GM12878 (cell line): ENCODE data around the gene CIAPIN1. TPM values are rescaled to one million over a fixed set of nuclear protein-coding genes. Genes with fewer than 3 reads are reported as not detected.

Source experiments
- ATAC-seq: fragments of 200-7000 bp; cut with Tn5 transposase; 3 replicates; pipeline ENCODE4 v1.9.1; 2020; ENCODE audit warnings: mild to moderate bottlenecking, moderate library complexity
- BruUV-seq: library from RNA; stranded (reverse); fragments of 400-500 nt; replicated peaks from 2 replicates; lab custom pipeline; 2021; lab: Mats Ljungman, UMichigan
- CTCF ChIA-PET: fragments of 300-600 bp; sonication (Branson Sonifier 250); formaldehyde crosslinking; extraction: SDS; loops from one replicate; lab custom pipeline; 2021; ENCODE audit warnings: inconsistent platforms; lab: Yijun Ruan, JAX
- POLR2A ChIA-PET: fragments of 350-600 bp; formaldehyde crosslinking; extraction: SDS; loops from one replicate; lab custom pipeline; 2021; ENCODE audit warnings: inconsistent platforms; lab: Charles Lee
- RAD21 ChIA-PET: fragments of 300-600 bp; sonication (Branson Sonifier 250); formaldehyde crosslinking; loops from one replicate; lab custom pipeline; 2023; ENCODE audit warnings: antibody characterized with exemption; ENCODE audit not compliant: unreplicated experiment; lab: Charles Lee
- SMC1A ChIA-PET: fragments of 300-600 bp; sonication (Branson Sonifier 250); formaldehyde crosslinking; loops from one replicate; lab custom pipeline; 2023; ENCODE audit not compliant: unreplicated experiment, uncharacterized antibody; lab: Charles Lee
- DNase-seq: peaks from one replicate; pipeline ENCODE4 v3.0.0-alpha.2; 2011; ENCODE audit warnings: low read depth, low spot score
- FAIRE-seq: peaks from 3 replicates; lab custom pipeline; 2011; peaks lifted over from hg19 to GRCh38; lab: Jason Lieb, UNC
- H2AFZ ChIP-seq: 2 replicates; pipeline ENCODE4 v1.6.0; 2011; ENCODE audit warnings: low read depth, low read length, control low read depth; ENCODE audit not compliant: control insufficient read depth
- H3K27ac ChIP-seq: 2 replicates; pipeline ENCODE4 v1.5.1; 2011; ENCODE audit warnings: control low read depth; ENCODE audit not compliant: control insufficient read depth, insufficient read depth
- H3K27me3 ChIP-seq, 2 experiments: replicated peaks in 1 of 2; 2 replicates each; pipeline versions ENCODE4 v1.6.0 to v1.6.1; 2011; ENCODE audit warnings: low read length in 1 of 2; ENCODE audit not compliant: control insufficient read depth in 2 of 2, insufficient read depth in 2 of 2
- H3K36me3 ChIP-seq, 2 experiments: 2 replicates each; pipeline ENCODE4 v1.5.1; 2011; ENCODE audit warnings: low read length in 1 of 2; ENCODE audit not compliant: control insufficient read depth in 2 of 2, insufficient read depth in 2 of 2
- H3K4me1 ChIP-seq: 2 replicates; pipeline ENCODE4 v1.6.1; 2011; ENCODE audit warnings: mild to moderate bottlenecking, low read length, moderate library complexity, mixed read lengths; ENCODE audit not compliant: control insufficient read depth, insufficient read depth
- H3K4me2 ChIP-seq: 2 replicates; pipeline ENCODE4 v1.6.0; 2011; ENCODE audit warnings: control low read depth; ENCODE audit not compliant: control insufficient read depth, insufficient read depth
- H3K4me3 ChIP-seq: fragments of 200-600 bp; sonication (generic); 2 replicates; pipeline ENCODE4 v1.5.1; 2016
- H3K79me2 ChIP-seq: 2 replicates; pipeline ENCODE4 v1.6.0; 2011; ENCODE audit warnings: low read length; ENCODE audit not compliant: control insufficient read depth, insufficient read depth
- H3K9ac ChIP-seq: 2 replicates; pipeline ENCODE4 v1.8.0; 2011; ENCODE audit warnings: low read length, control low read depth, mixed read lengths; ENCODE audit not compliant: control insufficient read depth, insufficient read depth
- H3K9me3 ChIP-seq: replicated peaks from 3 replicates; pipeline ENCODE4 v1.5.1; 2011; ENCODE audit warnings: mild to moderate bottlenecking, low read length; ENCODE audit not compliant: control insufficient read depth, insufficient read depth
- H4K20me1 ChIP-seq: 2 replicates; pipeline ENCODE4 v1.6.0; 2011; ENCODE audit not compliant: control insufficient read depth, insufficient read depth
- E2F4 ChIP-seq: IDR thresholded peaks from 2 replicates; pipeline ENCODE4 v1.6.1; 2012; ENCODE audit warnings: low read depth, low read length, improper control_type of control experiment
- ESRRA ChIP-seq: IDR thresholded peaks from 2 replicates; pipeline ENCODE4 v1.6.1; 2012; ENCODE audit warnings: mild to moderate bottlenecking, low read length, improper control_type of control experiment
- MEF2B ChIP-seq: fragments of 450-650 bp; IDR thresholded peaks from 2 replicates; pipeline ENCODE4 v1.6.1; 2018; ENCODE audit warnings: mild to moderate bottlenecking, moderate library complexity; ENCODE audit not compliant: partially characterized antibody, poor library complexity, severe bottlenecking
- NR2C2 ChIP-seq: IDR thresholded peaks from 2 replicates; pipeline ENCODE4 v1.6.1; 2011; ENCODE audit warnings: borderline replicate concordance, low read depth; ENCODE audit not compliant: control insufficient read depth, insufficient read length
- TCF3 ChIP-seq: IDR thresholded peaks from 2 replicates; pipeline ENCODE4 v1.6.1; 2012; ENCODE audit warnings: low read depth, mild to moderate bottlenecking, low read length, borderline replicate concordance; ENCODE audit not compliant: insufficient read depth
- ZNF217 ChIP-seq: fragments of 450-650 bp; IDR thresholded peaks from 2 replicates; pipeline ENCODE4 v1.6.1; 2017; ENCODE audit warnings: antibody characterized with exemption, mild to moderate bottlenecking
- WGBS: methylation state at CpG from one replicate; pipeline ENCODE4 v1.1.6; 2016; ENCODE audit warnings: low lambda C conversion rate; ENCODE audit not compliant: insufficient replicate concordance, insufficient coverage; ENCODE audit errors: missing lambda C conversion rate; 5-methylcytosine and 5-hydroxymethylcytosine counted together
- in situ Hi-C: fragments of 300-500 bp; cut with MboI; formaldehyde crosslinking; loops from 9 replicates; pipeline ENCODE4 v1.14.3; 2018; ENCODE audit warnings: mixed read lengths
- intact Hi-C: fragments of 100-400 bp; cut with micrococcal nuclease; formaldehyde crosslinking; loops from one replicate; pipeline ENCODE4 v1.14.2; 2022; ENCODE audit not compliant: unreplicated experiment
- polyA plus RNA-seq, 11 experiments: library from polyadenylated mRNA; depleted of rRNA in 4 of 11; unstranded in 6 of 11; stranded (reverse) in 5 of 11; fragments of >200 nt; fragmentation: Nextera tagmentation in 4 of 11; fragmentation: Illumina TruSeq in 1 of 11; extraction: Ambion mirVana in 4 of 11; extraction: Trizol in 1 of 11; gene quantifications; 1 replicate in 1 of 11; 2 replicates in 10 of 11; pipeline versions ENCODE4 v1.2.1 to v1.2.3, GENCODE V29; 2011 to 2016; ENCODE audit warnings: inconsistent platforms in 2 of 11, missing spikeins in 2 of 11, low read depth in 1 of 11
- total RNA-seq, 4 experiments: library from RNA; depleted of rRNA in 3 of 4; stranded (reverse); fragments of >200 nt in 3 of 4; fragmentation: Illumina TruSeq in 1 of 4; extraction: Trizol in 1 of 4; gene quantifications; 2 replicates each; pipeline versions ENCODE4 v1.2.1 to v1.2.3, GENCODE V29; 2013 to 2021
- TF ChIP-seq, protein P1 (sequence below): fragments of 450-650 bp; IDR thresholded peaks from 2 replicates; pipeline ENCODE4 v1.6.1; 2017; ENCODE audit warnings: mild to moderate bottlenecking
- TF ChIP-seq, protein P2 (sequence below): IDR thresholded peaks from 2 replicates; pipeline ENCODE4 v1.6.1; 2011; ENCODE audit warnings: mild to moderate bottlenecking, low read depth, low read length, moderate library complexity; ENCODE audit not compliant: insufficient replicate concordance
- TF ChIP-seq, protein P3 (sequence below): IDR thresholded peaks from 2 replicates; pipeline ENCODE4 v1.6.1; 2012; ENCODE audit warnings: improper control_type of control experiment, low read depth, low read length; ENCODE audit not compliant: insufficient replicate concordance

CIAPIN1 gene
- total and polyA plus RNA-seq, 10 of the 15 experiments (the other 5 are each of a cell fraction or from before 2014, with no cell fraction given) = 46.2 to 150 (median 54.3) TPM

- TF ChIP-seq E2F4 = no peak
Measured at GRCh38 chr16:57478396-57479204, 31.4 kb upstream of the CIAPIN1 start (continued).

GRCh38 chr16:57477531-57478202 is 30.5 kb upstream of the CIAPIN1 start:
- CTCF ChIA-PET = interaction anchor here (0.7 to 1.6 kb wide), 3 partner anchors 11 to 19 kb away, joined by 3 to 5 read pairs (median 4); partner anchors contain the start of gene POLR2C
- Histone ChIP-seq H3K4me2 (no peak overlapping the region), H3K4me3 (no peak overlapping the region), H4K20me1 (no peaks in the 10 kb centered on the region), H3K4me1 (peaks cover 16% of the 10 kb centered on the region), H3K9me3 (no peaks in the 10 kb centered on the region), H3K27me3 (no peaks in the 10 kb centered on the region), H3K9ac (no peak overlapping the region), H3K27ac (no peak overlapping the region), H3K79me2 (no peaks in the 10 kb centered on the region), H3K36me3 (no peaks in the 10 kb centered on the region; a peak in 1 of 4 replicates), H2AFZ (no peak overlapping the region)
- RAD21 ChIA-PET = no interaction called here
- DNase-seq = no peak
- intact Hi-C loops = no loop called here
- POLR2A ChIA-PET = no interaction called here
- FAIRE-seq = no peak
- ATAC-seq = no peak
- BruUV-seq = no TSS peak
- SMC1A ChIA-PET = interaction anchor here (1.4 to 1.7 kb wide), 2 partner anchors 9 to 10 kb away, joined by 4 to 11 read pairs; partner anchors contain the start of gene DOK4
- in situ Hi-C loops = no loop called here
- 55% methylated on average over 9 of the region's 9 CpGs for WGBS
- TF ChIP-seq ZNF217 (no peak), NR2C2 (no peak), MEF2B (no peak), ESRRA (no peak), TCF3 (no peak)
- TF ChIP-seq, protein P1, sequence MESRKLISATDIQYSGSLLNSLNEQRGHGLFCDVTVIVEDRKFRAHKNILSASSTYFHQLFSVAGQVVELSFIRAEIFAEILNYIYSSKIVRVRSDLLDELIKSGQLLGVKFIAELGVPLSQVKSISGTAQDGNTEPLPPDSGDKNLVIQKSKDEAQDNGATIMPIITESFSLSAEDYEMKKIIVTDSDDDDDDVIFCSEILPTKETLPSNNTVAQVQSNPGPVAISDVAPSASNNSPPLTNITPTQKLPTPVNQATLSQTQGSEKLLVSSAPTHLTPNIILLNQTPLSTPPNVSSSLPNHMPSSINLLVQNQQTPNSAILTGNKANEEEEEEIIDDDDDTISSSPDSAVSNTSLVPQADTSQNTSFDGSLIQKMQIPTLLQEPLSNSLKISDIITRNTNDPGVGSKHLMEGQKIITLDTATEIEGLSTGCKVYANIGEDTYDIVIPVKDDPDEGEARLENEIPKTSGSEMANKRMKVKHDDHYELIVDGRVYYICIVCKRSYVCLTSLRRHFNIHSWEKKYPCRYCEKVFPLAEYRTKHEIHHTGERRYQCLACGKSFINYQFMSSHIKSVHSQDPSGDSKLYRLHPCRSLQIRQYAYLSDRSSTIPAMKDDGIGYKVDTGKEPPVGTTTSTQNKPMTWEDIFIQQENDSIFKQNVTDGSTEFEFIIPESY = no peak
- TF ChIP-seq, protein P2, sequence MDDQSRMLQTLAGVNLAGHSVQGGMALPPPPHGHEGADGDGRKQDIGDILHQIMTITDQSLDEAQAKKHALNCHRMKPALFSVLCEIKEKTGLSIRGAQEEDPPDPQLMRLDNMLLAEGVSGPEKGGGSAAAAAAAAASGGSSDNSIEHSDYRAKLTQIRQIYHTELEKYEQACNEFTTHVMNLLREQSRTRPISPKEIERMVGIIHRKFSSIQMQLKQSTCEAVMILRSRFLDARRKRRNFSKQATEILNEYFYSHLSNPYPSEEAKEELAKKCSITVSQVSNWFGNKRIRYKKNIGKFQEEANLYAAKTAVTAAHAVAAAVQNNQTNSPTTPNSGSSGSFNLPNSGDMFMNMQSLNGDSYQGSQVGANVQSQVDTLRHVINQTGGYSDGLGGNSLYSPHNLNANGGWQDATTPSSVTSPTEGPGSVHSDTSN = no peak
- TF ChIP-seq, protein P3, sequence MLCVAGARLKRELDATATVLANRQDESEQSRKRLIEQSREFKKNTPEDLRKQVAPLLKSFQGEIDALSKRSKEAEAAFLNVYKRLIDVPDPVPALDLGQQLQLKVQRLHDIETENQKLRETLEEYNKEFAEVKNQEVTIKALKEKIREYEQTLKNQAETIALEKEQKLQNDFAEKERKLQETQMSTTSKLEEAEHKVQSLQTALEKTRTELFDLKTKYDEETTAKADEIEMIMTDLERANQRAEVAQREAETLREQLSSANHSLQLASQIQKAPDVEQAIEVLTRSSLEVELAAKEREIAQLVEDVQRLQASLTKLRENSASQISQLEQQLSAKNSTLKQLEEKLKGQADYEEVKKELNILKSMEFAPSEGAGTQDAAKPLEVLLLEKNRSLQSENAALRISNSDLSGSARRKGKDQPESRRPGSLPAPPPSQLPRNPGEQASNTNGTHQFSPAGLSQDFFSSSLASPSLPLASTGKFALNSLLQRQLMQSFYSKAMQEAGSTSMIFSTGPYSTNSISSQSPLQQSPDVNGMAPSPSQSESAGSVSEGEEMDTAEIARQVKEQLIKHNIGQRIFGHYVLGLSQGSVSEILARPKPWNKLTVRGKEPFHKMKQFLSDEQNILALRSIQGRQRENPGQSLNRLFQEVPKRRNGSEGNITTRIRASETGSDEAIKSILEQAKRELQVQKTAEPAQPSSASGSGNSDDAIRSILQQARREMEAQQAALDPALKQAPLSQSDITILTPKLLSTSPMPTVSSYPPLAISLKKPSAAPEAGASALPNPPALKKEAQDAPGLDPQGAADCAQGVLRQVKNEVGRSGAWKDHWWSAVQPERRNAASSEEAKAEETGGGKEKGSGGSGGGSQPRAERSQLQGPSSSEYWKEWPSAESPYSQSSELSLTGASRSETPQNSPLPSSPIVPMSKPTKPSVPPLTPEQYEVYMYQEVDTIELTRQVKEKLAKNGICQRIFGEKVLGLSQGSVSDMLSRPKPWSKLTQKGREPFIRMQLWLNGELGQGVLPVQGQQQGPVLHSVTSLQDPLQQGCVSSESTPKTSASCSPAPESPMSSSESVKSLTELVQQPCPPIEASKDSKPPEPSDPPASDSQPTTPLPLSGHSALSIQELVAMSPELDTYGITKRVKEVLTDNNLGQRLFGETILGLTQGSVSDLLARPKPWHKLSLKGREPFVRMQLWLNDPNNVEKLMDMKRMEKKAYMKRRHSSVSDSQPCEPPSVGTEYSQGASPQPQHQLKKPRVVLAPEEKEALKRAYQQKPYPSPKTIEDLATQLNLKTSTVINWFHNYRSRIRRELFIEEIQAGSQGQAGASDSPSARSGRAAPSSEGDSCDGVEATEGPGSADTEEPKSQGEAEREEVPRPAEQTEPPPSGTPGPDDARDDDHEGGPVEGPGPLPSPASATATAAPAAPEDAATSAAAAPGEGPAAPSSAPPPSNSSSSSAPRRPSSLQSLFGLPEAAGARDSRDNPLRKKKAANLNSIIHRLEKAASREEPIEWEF = no peak
